Dermis microvascular lymphatic vessel endothelial cell (primary cell): Measurements from ENCODE around the gene PRR9. TPM values are rescaled to one million over a fixed set of nuclear protein-coding genes. Genes with fewer than 3 reads are reported as not detected.

Experiments
- DNase-seq, 2 donors: peaks; one replicate each; pipeline versions ENCODE4 v3.0.0 to v3.0.0-alpha.2; 2010; ENCODE audit warnings: low read depth in 2 of 2
- total RNA-seq: library from RNA; depleted of rRNA; stranded (reverse); fragments of >200 nt; gene quantifications from 2 replicates; pipeline ENCODE4 v1.2.1, GENCODE V29; 2014

The PRR9 gene
- total RNA-seq, 1 donor from 2014 or later = under 0.01 TPM

DNA sequence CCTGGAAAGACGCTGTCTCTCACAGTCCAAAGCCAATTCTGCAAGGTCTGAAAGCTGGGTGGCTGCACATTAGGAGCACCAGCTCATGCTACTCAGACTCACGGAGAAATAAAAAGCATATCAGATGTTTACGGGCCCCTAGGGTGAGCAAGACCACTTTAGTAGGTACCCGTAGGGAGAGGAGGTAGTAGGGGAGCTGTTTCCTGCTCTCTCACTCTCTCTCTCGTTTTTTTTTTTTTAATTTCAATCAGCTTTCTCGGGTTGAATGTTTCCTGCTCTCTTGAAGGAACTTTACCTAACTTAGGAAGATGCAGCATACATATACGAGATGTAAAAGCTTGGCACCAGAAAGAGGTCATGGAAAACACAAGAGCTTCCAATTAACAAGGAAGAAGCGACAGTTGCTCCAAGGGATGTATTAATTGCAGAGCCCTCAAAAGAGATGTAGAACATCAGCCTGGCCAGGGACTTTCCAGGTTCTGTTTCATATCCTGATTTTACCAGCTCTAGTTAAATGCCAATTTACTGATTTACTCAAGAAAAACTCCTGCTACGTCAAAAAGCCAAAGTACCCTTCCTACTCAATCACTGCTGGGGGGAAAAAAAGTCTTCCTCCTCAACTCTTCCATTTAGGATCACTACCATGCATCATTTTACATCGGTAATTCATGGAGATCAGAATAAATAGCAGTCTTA, 45.2 kb downstream of the PRR9 start:
- no peak for DNase-seq

- no peak for DNase-seq
Measured at GRCh38 chr1:153265457-153265856, 48.1 kb downstream of the PRR9 start.

Other genes with a start within 250 kb of the PRR9 start
- not detected in 2 replicates for gene SPRR4, start 246.9 kb upstream of the PRR9 start, total RNA-seq
- gene SPRR1A, start 233.5 kb upstream of the PRR9 start, total RNA-seq = not detected in 2 replicates
- gene SPRR3, start 215.8 kb upstream of the PRR9 start, total RNA-seq = not detected in 2 replicates
- gene SPRR1B, start 186.4 kb upstream of the PRR9 start, total RNA-seq = not detected in 2 replicates
- gene SPRR2D, start 176.5 kb upstream of the PRR9 start, total RNA-seq = not detected in 2 replicates
- not detected in 2 replicates for gene SPRR2A, start 160.1 kb upstream of the PRR9 start, total RNA-seq
- not detected in 2 replicates for gene SPRR2B, start 146.0 kb upstream of the PRR9 start, total RNA-seq
- gene SPRR2E, start 123.1 kb upstream of the PRR9 start, total RNA-seq = not detected in 2 replicates
- not detected in 2 replicates for gene SPRR2F, start 104.1 kb upstream of the PRR9 start, total RNA-seq
- not detected in 2 replicates for gene SPRR2G, start 66.7 kb upstream of the PRR9 start, total RNA-seq
- not detected in 2 replicates for gene LELP1, start 14.2 kb upstream of the PRR9 start, total RNA-seq
- gene LORICRIN, start 42.1 kb downstream of the PRR9 start, total RNA-seq = not detected in 2 replicates
- gene PGLYRP3, start 95.4 kb downstream of the PRR9 start, total RNA-seq = not detected in 2 replicates
- gene PGLYRP4, start 131.3 kb downstream of the PRR9 start, total RNA-seq = not detected in 2 replicates
- 0.25 and 0.90 TPM in 2 replicates for gene S100A9, start 140.3 kb downstream of the PRR9 start, total RNA-seq
- gene S100A12, start 158.0 kb downstream of the PRR9 start, total RNA-seq = not detected in 2 replicates
- gene S100A8, start 173.5 kb downstream of the PRR9 start, total RNA-seq = not detected in 2 replicates
- gene S100A7A, start 198.9 kb downstream of the PRR9 start, total RNA-seq = not detected in 2 replicates
- not detected in 2 replicates for gene S100A7, start 243.1 kb downstream of the PRR9 start, total RNA-seq